Measurements from ENCODE around the gene LCK.

Gene LCK

GRCh38 chr1:32316903-32317277, 65.8 kb downstream of the LCK start:
- DNase-seq (ENCODE audit: low read depth), result no peak
- TF ChIP-seq CTCF (conservative IDR thresholded peaks at IDR 0.05; ENCODE audit: low read depth, low read length), result no peak
- H3K4me3 ChIP-seq (ENCODE audit: low read depth, low read length), result no peak overlapping the region

GRCh38 chr1:32318127-32318869, 67.2 kb downstream of the LCK start:
- no peak for TF ChIP-seq CTCF (conservative IDR thresholded peaks at IDR 0.05; ENCODE audit: low read depth, low read length)
- no peak for DNase-seq (ENCODE audit: low read depth)
- H3K4me3 ChIP-seq (ENCODE audit: low read depth, low read length), result no peak overlapping the region

- TF ChIP-seq CTCF (conservative IDR thresholded peaks at IDR 0.05; ENCODE audit: low read depth, low read length), result no peak
- no peak overlapping the region for H3K4me3 ChIP-seq (ENCODE audit: low read depth, low read length)
- DNase-seq (ENCODE audit: low read depth), result no peak
Observed at GRCh38 chr1:32321712-32322291, 70.7 kb downstream of the LCK start.

GRCh38 chr1:32327204-32327603, 76.1 kb downstream of the LCK start:
- H3K4me3 ChIP-seq (ENCODE audit: low read depth, low read length), result no peak overlapping the region
- no peak for DNase-seq (ENCODE audit: low read depth)
- no peak for TF ChIP-seq CTCF (conservative IDR thresholded peaks at IDR 0.05; ENCODE audit: low read depth, low read length)

- no peak for TF ChIP-seq CTCF (conservative IDR thresholded peaks at IDR 0.05; ENCODE audit: low read depth, low read length)
- no peak overlapping the region for H3K4me3 ChIP-seq (ENCODE audit: low read depth, low read length)
- no peak for DNase-seq (ENCODE audit: low read depth)
Observed at GRCh38 chr1:32329931-32330466, 78.9 kb downstream of the LCK start.

GRCh38 chr1:32330558-32331151, 79.6 kb downstream of the LCK start:
- no peak for TF ChIP-seq CTCF (conservative IDR thresholded peaks at IDR 0.05; ENCODE audit: low read depth, low read length)
- H3K4me3 ChIP-seq (ENCODE audit: low read depth, low read length), result no peak overlapping the region
- no peak for DNase-seq (ENCODE audit: low read depth)

Measured in choroid plexus epithelial cell (primary cell).